Erythroblast (primary cell): Measurements from ENCODE around the gene RAD51B.

ENCODE experiments used
- GATA1 ChIP-seq: IDR thresholded peaks from 2 replicates; pipeline ENCODE4 v1.6.1; 2011; ENCODE audit warnings: low read depth, mild to moderate bottlenecking, control low read depth, low read length, moderate library complexity
- POLR2A ChIP-seq: IDR thresholded peaks from 2 replicates; pipeline ENCODE4 v1.6.1; 2011; ENCODE audit warnings: mild to moderate bottlenecking, low read length

- TF ChIP-seq POLR2A = no peak
- TF ChIP-seq GATA1 = no peak
These were observed 649.7 kb downstream of the RAD51B start for GRCh38 chr14:68469208-68469713.
